Keratinocyte (primary cell): ENCODE results near the gene CAPN2. TPM values are rescaled to one million over a fixed set of nuclear protein-coding genes. Genes with fewer than 3 reads are reported as not detected.
A peak's percentile ranks its signal among the peaks of the same experiment; 100 is the strongest.

ENCODE experiments used
- DNase-seq: peaks from one replicate; pipeline ENCODE4 v3.0.0-alpha.2; 2011; ENCODE audit warnings: low read depth, missing footprints, low spot score
- FAIRE-seq: peaks from 2 replicates; lab custom pipeline; 2011; peaks lifted over from hg19 to GRCh38; lab: Jason Lieb, UNC
- H2AFZ ChIP-seq: 2 replicates; pipeline ENCODE4 v1.6.0; 2012; ENCODE audit warnings: low read length, control low read depth, inconsistent platforms; ENCODE audit not compliant: control insufficient read depth
- H3K27ac ChIP-seq: 2 replicates; pipeline ENCODE4 v1.5.1; 2011; ENCODE audit warnings: low read length; ENCODE audit not compliant: control insufficient read depth, insufficient read depth
- H3K27me3 ChIP-seq: 3 replicates; pipeline ENCODE4 v1.6.0; 2011; ENCODE audit warnings: low read length; ENCODE audit not compliant: control insufficient read depth, insufficient read depth; ENCODE audit errors: extremely low read depth
- H3K36me3 ChIP-seq, 2 experiments: 2 replicates in 1 of 2; 3 replicates in 1 of 2; pipeline ENCODE4 v1.5.1; 2011; ENCODE audit warnings: low read length in 2 of 2, mild to moderate bottlenecking in 1 of 2; ENCODE audit not compliant: control insufficient read depth in 2 of 2, insufficient read depth in 2 of 2; ENCODE audit errors: extremely low read depth in 1 of 2
- H3K4me1 ChIP-seq: 3 replicates; pipeline ENCODE4 v1.5.1; 2011; ENCODE audit warnings: low read length; ENCODE audit not compliant: control insufficient read depth, insufficient read depth; ENCODE audit errors: extremely low read depth
- H3K4me2 ChIP-seq: 3 replicates; pipeline ENCODE4 v1.6.0; 2011; ENCODE audit warnings: low read depth, low read length; ENCODE audit not compliant: control insufficient read depth, insufficient read depth; ENCODE audit errors: extremely low read depth
- H3K4me3 ChIP-seq, 3 experiments: fragments of 200-600 bp in 1 of 3; sonication (generic) in 1 of 3; 2 replicates in 2 of 3; 3 replicates in 1 of 3; pipeline ENCODE4 v1.5.1; 2011 to 2016; ENCODE audit warnings: low read length in 3 of 3, mild to moderate bottlenecking in 3 of 3, control low read depth in 2 of 3, inconsistent platforms in 1 of 3, low read depth in 1 of 3, mixed read lengths in 1 of 3, mixed run types in 1 of 3, moderate library complexity in 1 of 3; ENCODE audit not compliant: control insufficient read depth in 2 of 3, insufficient read depth in 2 of 3; ENCODE audit errors: extremely low read depth in 1 of 3
- H3K79me2 ChIP-seq: 2 replicates; pipeline ENCODE4 v1.6.0; 2012; ENCODE audit warnings: low read length; ENCODE audit not compliant: control insufficient read depth, insufficient read depth
- H3K9ac ChIP-seq: 3 replicates; pipeline ENCODE4 v1.6.0; 2011; ENCODE audit warnings: low read length; ENCODE audit not compliant: control insufficient read depth, insufficient read depth; ENCODE audit errors: extremely low read depth
- H3K9me1 ChIP-seq: 3 replicates; pipeline ENCODE4 v1.6.0; 2011; ENCODE audit warnings: low read length; ENCODE audit not compliant: control insufficient read depth, insufficient read depth; ENCODE audit errors: extremely low read depth
- H3K9me3 ChIP-seq: 2 replicates; pipeline ENCODE4 v1.5.1; 2012; ENCODE audit warnings: low read depth, low read length; ENCODE audit not compliant: control insufficient read depth
- H4K20me1 ChIP-seq: 3 replicates; pipeline ENCODE4 v1.6.0; 2011; ENCODE audit warnings: low read length; ENCODE audit not compliant: control insufficient read depth, insufficient read depth; ENCODE audit errors: extremely low read depth
- CTCF ChIP-seq, 3 experiments: IDR thresholded peaks in 1 of 3; conservative IDR thresholded peaks in 1 of 3; optimal IDR thresholded peaks in 1 of 3; 2 replicates in 2 of 3; 3 replicates in 1 of 3; pipeline versions ENCODE3 to v1.5.1; 2011; ENCODE audit warnings: low read length in 3 of 3, mild to moderate bottlenecking in 3 of 3, moderate library complexity in 2 of 3, control low read depth in 1 of 3, inconsistent platforms in 1 of 3; ENCODE audit not compliant: insufficient read depth in 2 of 3; ENCODE audit errors: extremely low read depth in 1 of 3
- EZH2 ChIP-seq: IDR thresholded peaks from one replicate; pipeline ENCODE4 v1.6.1; 2012; ENCODE audit warnings: inconsistent platforms, mild to moderate bottlenecking, low read length, moderate library complexity
- dilution Hi-C: fragments of 300-500 bp; cut with MboI; formaldehyde crosslinking; loops from one replicate; pipeline ENCODE4 v1.7.0; 2020; ENCODE audit warnings: low sequenced_read_pairs; ENCODE audit not compliant: extremely low pct_ligation_motif_present
- polyA plus RNA-seq, 5 experiments: library from polyadenylated mRNA; depleted of rRNA in 3 of 5; stranded (reverse) in 3 of 5; stranded (forward) in 1 of 5; unstranded in 1 of 5; fragments of >200 nt; gene quantifications; 1 replicate in 1 of 5; 2 replicates in 3 of 5; 3 replicates in 1 of 5; pipeline versions ENCODE4 v1.2.1 to v1.2.3, GENCODE V29; 2011 to 2012; ENCODE audit warnings: missing spikeins in 2 of 5, low read depth in 1 of 5, low replicate concordance in 1 of 5

CAPN2 gene
- polyA plus RNA-seq, 1 donor (not counting 4 experiments of a cell fraction or from before 2014, with no cell fraction given) = 366 TPM

DNA sequence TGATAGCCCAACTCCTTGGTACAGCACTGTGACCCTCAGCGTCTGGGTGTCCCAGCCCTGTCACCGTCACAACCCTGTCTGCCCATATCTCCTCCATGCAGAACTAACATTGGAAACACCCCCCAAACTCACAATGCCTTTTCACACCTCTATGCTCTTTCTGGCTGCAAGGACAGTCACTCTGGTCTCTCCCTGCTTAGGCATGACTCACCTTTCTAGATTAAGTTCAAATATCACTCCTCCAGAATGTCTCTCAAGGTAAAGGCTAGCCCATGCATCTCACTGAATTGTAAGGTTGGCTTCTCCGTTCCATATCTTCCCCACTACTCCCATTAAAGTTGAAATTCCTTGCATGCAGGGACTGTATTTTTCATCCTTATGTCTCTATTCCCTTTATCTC lies 29.8 kb upstream of the CAPN2 start:
- H3K4me1 ChIP-seq = no peaks in the 10 kb centered on the region
- no peaks in the 10 kb centered on the region for H3K36me3 ChIP-seq
- dilution Hi-C loops = no loop called here
- H2AFZ ChIP-seq = no peak overlapping the region
- no peaks in the 10 kb centered on the region for H3K79me2 ChIP-seq
- no peak for DNase-seq
- H3K27me3 ChIP-seq = no peaks in the 10 kb centered on the region
- H3K9me3 ChIP-seq = no peaks in the 10 kb centered on the region
- H3K9ac ChIP-seq = no peak overlapping the region
- H3K4me2 ChIP-seq = no peak overlapping the region
- TF ChIP-seq EZH2 = no peak
- TF ChIP-seq CTCF (optimal IDR thresholded peaks at IDR 0.05 in 1 of 3, IDR thresholded peaks at IDR 0.05 in 1 of 3, conservative IDR thresholded peaks at IDR 0.05 in 1 of 3; ENCODE audit: extremely low read depth in 1 of 3, insufficient read depth in 2 of 3, low read length in 3 of 3) = no peak
- no peaks in the 10 kb centered on the region for H4K20me1 ChIP-seq
- H3K4me3 ChIP-seq = no peak overlapping the region
- no peak overlapping the region for H3K27ac ChIP-seq
- no peaks in the 10 kb centered on the region for H3K9me1 ChIP-seq
- no peak for FAIRE-seq

- no peaks in the 10 kb centered on the region for H3K36me3 ChIP-seq
These were observed 28.5 kb upstream of the CAPN2 start for GRCh38 chr1:223683586-223684487.

More at GRCh38 chr1:223683586-223684487, 28.5 kb upstream of the CAPN2 start:
- Histone ChIP-seq H3K79me2 (no peaks in the 10 kb centered on the region), H3K27ac (no peak overlapping the region), H4K20me1 (no peaks in the 10 kb centered on the region), H3K4me2 (no peak overlapping the region), H2AFZ (no peak overlapping the region), H3K4me1 (no peaks in the 10 kb centered on the region), H3K27me3 (no peaks in the 10 kb centered on the region), H3K4me3 (no peak overlapping the region), H3K9me1 (no peaks in the 10 kb centered on the region), H3K9me3 (no peaks in the 10 kb centered on the region), H3K9ac (no peak overlapping the region)
- dilution Hi-C loops = no loop called here
- DNase-seq (no peak), FAIRE-seq (no peak)
- TF ChIP-seq EZH2 (no peak), CTCF (optimal IDR thresholded peaks at IDR 0.05 in 1 of 3, IDR thresholded peaks at IDR 0.05 in 1 of 3, conservative IDR thresholded peaks at IDR 0.05 in 1 of 3; ENCODE audit: extremely low read depth in 1 of 3, insufficient read depth in 2 of 3, low read length in 3 of 3) (peak; percentile 65 to 80 (median 71))
